Right ventricle myocardium superior (tissue), 1 donor: ENCODE measurements around the gene RAB24. TPM values are rescaled to one million over a fixed set of nuclear protein-coding genes. Genes with fewer than 3 reads are reported as not detected.
A peak's percentile ranks its signal among the peaks of the same experiment; 100 is the strongest.

Source experiments
- ATAC-seq: fragments of 200-7000 bp; cut with Tn5 transposase; one replicate; pipeline ENCODE4 v1.9.1; 2020; ENCODE audit warnings: mild to moderate bottlenecking; ENCODE audit not compliant: poor library complexity
- DNase-seq: peaks from one replicate; pipeline ENCODE4 v3.0.0-alpha.2; 2020
- intact Hi-C: fragments of 100-400 bp; cut with DNase I; formaldehyde crosslinking; loops from one replicate; pipeline ENCODE4 v1.11.2; 2022
- total RNA-seq: library from RNA; stranded (reverse); fragmentation: NEBNext Ultra II Directional; extraction: Animal tissue kit (Norgen Biotek cat#: 25700); gene quantifications from one replicate; pipeline ENCODE4 v1.2.1, GENCODE V29; 2021
- donor health status: DM: no; HTN: yes; CAD: no; lungs with severe emphysema.

The RAB24 gene
- total RNA-seq, 1 donor from 2014 or later = 21.2 TPM

GRCh38 chr5:177334781-177335700 is 31.5 kb upstream of the RAB24 start:
- intact Hi-C loops = no loop called here
- DNase-seq (peak; percentile 68), ATAC-seq (peak; percentile 89)

- DNase-seq = no peak
- ATAC-seq = no peak
These were observed 30.6 kb upstream of the RAB24 start for GRCh38 chr5:177334155-177334551.

GRCh38 chr5:177333420-177334154 is 30.1 kb upstream of the RAB24 start:
- intact Hi-C loops = no loop called here
- DNase-seq (no peak), ATAC-seq (no peak)

More at GRCh38 chr5:177334155-177334551, 30.6 kb upstream of the RAB24 start:
- intact Hi-C loops = no loop called here

GRCh38 chr5:177332896-177333260 is 29.4 kb upstream of the RAB24 start:
- ATAC-seq = no peak
- intact Hi-C loops = no loop called here

GRCh38 chr5:177332031-177332895 is 28.7 kb upstream of the RAB24 start:
- intact Hi-C loops = no loop called here
- ATAC-seq = no peak
- no peak for DNase-seq

More at GRCh38 chr5:177332896-177333260, 29.4 kb upstream of the RAB24 start:
- DNase-seq = no peak

- intact Hi-C loops = no loop called here
- ATAC-seq (no peak), DNase-seq (no peak)
These were observed 27.7 kb upstream of the RAB24 start for GRCh38 chr5:177330991-177331842.

- intact Hi-C loops = no loop called here
- DNase-seq (no peak), ATAC-seq (no peak)
These were observed 26.4 kb upstream of the RAB24 start for GRCh38 chr5:177329883-177330282.

- DNase-seq (no peak), ATAC-seq (no peak)
- intact Hi-C loops = no loop called here
These were observed 25.2 kb upstream of the RAB24 start for GRCh38 chr5:177328545-177329231.

GRCh38 chr5:177327539-177328522 is 24.3 kb upstream of the RAB24 start:
- DNase-seq (peak; percentile 71), ATAC-seq (peak; percentile 72)
- intact Hi-C loops = no loop called here

- ATAC-seq (no peak), DNase-seq (no peak)
- intact Hi-C loops = no loop called here
These were observed 22.4 kb upstream of the RAB24 start for GRCh38 chr5:177325868-177326381.

- intact Hi-C loops = no loop called here
- ATAC-seq (no peak), DNase-seq (no peak)
These were observed 17.4 kb upstream of the RAB24 start for GRCh38 chr5:177320879-177321278.

- intact Hi-C loops = no loop called here
- no peak for DNase-seq
These were observed 16.5 kb upstream of the RAB24 start for GRCh38 chr5:177319913-177320588.

GRCh38 chr5:177317959-177318377 is 14.4 kb upstream of the RAB24 start:
- ATAC-seq (peak; percentile 69), DNase-seq (peak; percentile 79)
- intact Hi-C loops = no loop called here

More at GRCh38 chr5:177319913-177320588, 16.5 kb upstream of the RAB24 start:
- no peak for ATAC-seq

- no peak for DNase-seq
- intact Hi-C loops = no loop called here
- no peak for ATAC-seq
These were observed 12.5 kb upstream of the RAB24 start for GRCh38 chr5:177316005-177316404.

GRCh38 chr5:177315411-177315810 is 11.9 kb upstream of the RAB24 start:
- no peak for ATAC-seq
- intact Hi-C loops = no loop called here
- DNase-seq = no peak
